PC-3 (cell line): ENCODE measurements around the gene ACKR1.

Source experiments
- EZH2 ChIP-seq: fragments of 300-600 bp; sonication (generic); IDR thresholded peaks from one replicate; pipeline ENCODE4 v1.6.1; 2017; ENCODE audit warnings: antibody characterized with exemption, mild to moderate bottlenecking, low read length; ENCODE audit not compliant: unreplicated experiment
- TF ChIP-seq, protein P1 (sequence below): fragments of 300-600 bp; sonication (generic); conservative IDR thresholded peaks from 2 replicates; pipeline ENCODE4 v1.5.1; 2017; ENCODE audit warnings: antibody characterized with exemption, low read depth, mild to moderate bottlenecking, low read length

- TF ChIP-seq EZH2: no peak
- TF ChIP-seq, protein P1, sequence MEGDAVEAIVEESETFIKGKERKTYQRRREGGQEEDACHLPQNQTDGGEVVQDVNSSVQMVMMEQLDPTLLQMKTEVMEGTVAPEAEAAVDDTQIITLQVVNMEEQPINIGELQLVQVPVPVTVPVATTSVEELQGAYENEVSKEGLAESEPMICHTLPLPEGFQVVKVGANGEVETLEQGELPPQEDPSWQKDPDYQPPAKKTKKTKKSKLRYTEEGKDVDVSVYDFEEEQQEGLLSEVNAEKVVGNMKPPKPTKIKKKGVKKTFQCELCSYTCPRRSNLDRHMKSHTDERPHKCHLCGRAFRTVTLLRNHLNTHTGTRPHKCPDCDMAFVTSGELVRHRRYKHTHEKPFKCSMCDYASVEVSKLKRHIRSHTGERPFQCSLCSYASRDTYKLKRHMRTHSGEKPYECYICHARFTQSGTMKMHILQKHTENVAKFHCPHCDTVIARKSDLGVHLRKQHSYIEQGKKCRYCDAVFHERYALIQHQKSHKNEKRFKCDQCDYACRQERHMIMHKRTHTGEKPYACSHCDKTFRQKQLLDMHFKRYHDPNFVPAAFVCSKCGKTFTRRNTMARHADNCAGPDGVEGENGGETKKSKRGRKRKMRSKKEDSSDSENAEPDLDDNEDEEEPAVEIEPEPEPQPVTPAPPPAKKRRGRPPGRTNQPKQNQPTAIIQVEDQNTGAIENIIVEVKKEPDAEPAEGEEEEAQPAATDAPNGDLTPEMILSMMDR: no peak
Observed at GRCh38 chr1:159170639-159171038, 34.0 kb upstream of the ACKR1 start.
